Esophagus muscularis mucosa (tissue), 4 donors: ENCODE results near the gene SAP25. TPM values are rescaled to one million over a fixed set of nuclear protein-coding genes. Genes with fewer than 3 reads are reported as not detected.
"Not testable (repeated sequence)": the region's sequence is repeated elsewhere in the genome, so short reads cannot be mapped to it uniquely, and the experiment has no call there.

Experiments
- DNase-seq: peaks from one replicate; pipeline ENCODE4 v3.0.0-alpha.2; 2017; ENCODE audit errors: extremely low spot score
- H3K27ac ChIP-seq, 4 donors: fragments of 200-600 bp; sonication (generic); replicated peaks in 1 of 4; 1 replicate in 3 of 4; 2 replicates in 1 of 4; pipeline ENCODE4 v1.5.1; 2016 to 2019; ENCODE audit warnings: mild to moderate bottlenecking in 1 of 4
- H3K27me3 ChIP-seq, 4 donors: fragments of 200-600 bp; sonication (generic); one replicate each; pipeline versions ENCODE4 v1.5.1 to v1.6.0; 2016 to 2019
- H3K36me3 ChIP-seq, 4 donors: fragments of 200-600 bp; sonication (generic); one replicate each; pipeline ENCODE4 v1.5.1; 2016 to 2019
- H3K4me1 ChIP-seq, 4 donors: fragments of 200-600 bp; sonication (generic); one replicate each; pipeline ENCODE4 v1.5.1; 2016 to 2019
- H3K4me3 ChIP-seq, 4 donors: fragments of 200-600 bp; sonication (generic); 1 replicate in 2 of 4; 2 replicates in 2 of 4; pipeline ENCODE4 v1.5.1; 2016 to 2019; ENCODE audit warnings: mild to moderate bottlenecking in 4 of 4, moderate library complexity in 1 of 4
- H3K9me3 ChIP-seq, 4 donors: fragments of 200-600 bp; sonication (generic); 1 replicate in 3 of 4; 2 replicates in 1 of 4; pipeline ENCODE4 v1.5.1; 2016 to 2019
- CTCF ChIP-seq, 3 experiments: fragments of 200-600 bp in 2 of 3; fragments of 450-650 bp in 1 of 3; sonication (generic) in 2 of 3; IDR thresholded peaks; one replicate each; pipeline ENCODE4 v1.5.1; 2017 to 2019; ENCODE audit warnings: antibody characterized with exemption in 3 of 3, mild to moderate bottlenecking in 2 of 3, moderate library complexity in 1 of 3
- EP300 ChIP-seq: sonication (generic); formaldehyde crosslinking; IDR thresholded peaks from one replicate; pipeline ENCODE4 v1.6.1; 2017; ENCODE audit warnings: antibody characterized with exemption
- POLR2A ChIP-seq: fragments of 450-650 bp; IDR thresholded peaks from one replicate; pipeline ENCODE4 v1.6.1; 2017; ENCODE audit warnings: antibody characterized with exemption, moderate library complexity, mild to moderate bottlenecking, low read depth
- POLR2AphosphoS5 ChIP-seq, 2 donors: sonication (generic); formaldehyde crosslinking; IDR thresholded peaks; one replicate each; pipeline ENCODE4 v1.6.1; 2017; ENCODE audit warnings: antibody characterized with exemption in 2 of 2
- WGBS: methylation state at CpG from one replicate; pipeline ENCODE4 v1.1.5; 2018; 5-methylcytosine and 5-hydroxymethylcytosine counted together
- intact Hi-C: fragments of 100-400 bp; cut with DNase I; formaldehyde crosslinking; loops from one replicate; pipeline ENCODE4 v1.15.1; 2023
- total RNA-seq, 4 donors: library from RNA; depleted of rRNA; stranded (reverse); fragments of >200 nt; gene quantifications; one replicate each; pipeline versions ENCODE4 v1.1.0 to v1.2.1, GENCODE V29; 2016

Gene SAP25
- total RNA-seq, 4 donors from 2014 or later = 0.83 to 0.92 TPM; not detected in 2

- peaks cover 0 to 4% (median 2%) of the 10 kb centered on the region in 4 donors for H3K36me3 ChIP-seq
- 43% methylated on average over 5 of the region's 5 CpGs for WGBS
- peak overlapping the region in 1 of 4 donors; percentile 23 for H3K4me3 ChIP-seq
- H3K27ac ChIP-seq = peak overlapping the region; percentile 91 to 92 (median 92)
- H3K9me3 ChIP-seq = no peaks in the 10 kb centered on the region
- H3K27me3 ChIP-seq = no peaks in the 10 kb centered on the region
- peaks cover 58 to 99% (median 98%) of the 10 kb centered on the region in 4 donors for H3K4me1 ChIP-seq
- intact Hi-C loops = no loop called here
- no peak for DNase-seq
- TF ChIP-seq EP300 = no peak
- TF ChIP-seq POLR2A = no peak
- TF ChIP-seq CTCF (IDR thresholded peaks at IDR 0.05) = no peak
- no peak for TF ChIP-seq POLR2AphosphoS5 (IDR thresholded peaks at IDR 0.05)
Observed at GRCh38 chr7:100544386-100544785, 29.3 kb downstream of the SAP25 start.

- TF ChIP-seq CTCF (IDR thresholded peaks at IDR 0.05) = no peak
- no peak for TF ChIP-seq EP300
- TF ChIP-seq POLR2AphosphoS5 (IDR thresholded peaks at IDR 0.05) = no peak
- TF ChIP-seq POLR2A = no peak
- Histone ChIP-seq H3K9me3 (no peaks in the 10 kb centered on the region), H3K4me3 (no peak overlapping the region), H3K36me3 (no peaks in the 10 kb centered on the region), H3K4me1 (peaks cover 57 to 93% (median 91%) of the 10 kb centered on the region in 4 donors), H3K27ac (peak overlapping the region in 3 of 4 donors; percentile 91 to 92 (median 91)), H3K27me3 (no peaks in the 10 kb centered on the region)
- no peak for DNase-seq
- WGBS = 62% methylated on average over 1 of the region's 1 CpG
- intact Hi-C loops = no loop called here
Observed at GRCh38 chr7:100543586-100543985, 30.1 kb downstream of the SAP25 start.

GRCh38 chr7:100541309-100541708, 32.4 kb downstream of the SAP25 start:
- intact Hi-C loops, H3K4me3 ChIP-seq, H3K9me3 ChIP-seq, H3K36me3 ChIP-seq, H3K27me3 ChIP-seq, DNase-seq, H3K27ac ChIP-seq: not testable (repeated sequence)
- 83% methylated on average over 7 of the region's 7 CpGs for WGBS
- peaks cover 39 to 76% (median 74%) of the 10 kb centered on the region in 4 donors for H3K4me1 ChIP-seq

GRCh38 chr7:100540073-100540723, 33.5 kb downstream of the SAP25 start:
- H3K27ac ChIP-seq = peak overlapping the region in 1 of 4 donors; percentile 92
- WGBS = 49% methylated on average over 6 of the region's 6 CpGs
- DNase-seq = no peak
- no peak for TF ChIP-seq EP300
- no peak for TF ChIP-seq POLR2AphosphoS5 (IDR thresholded peaks at IDR 0.05)
- TF ChIP-seq CTCF (IDR thresholded peaks at IDR 0.05) = no peak
- no peak for TF ChIP-seq POLR2A
- H3K4me3 ChIP-seq = peak overlapping the region; percentile 90 to 98 (median 95)
- peaks cover 28 to 65% (median 63%) of the 10 kb centered on the region in 4 donors for H3K4me1 ChIP-seq
- intact Hi-C loops = no loop called here
- no peaks in the 10 kb centered on the region for H3K36me3 ChIP-seq
- H3K9me3 ChIP-seq = no peaks in the 10 kb centered on the region
- no peaks in the 10 kb centered on the region for H3K27me3 ChIP-seq

- no peaks in the 10 kb centered on the region for H3K9me3 ChIP-seq
- peak overlapping the region; percentile 82 to 92 (median 89) for H3K27ac ChIP-seq
- WGBS = 2% methylated on average over 27 of the region's 44 CpGs
- intact Hi-C loops = no loop called here
- no peaks in the 10 kb centered on the region for H3K27me3 ChIP-seq
- TF ChIP-seq EP300 (no peak), POLR2AphosphoS5 (IDR thresholded peaks at IDR 0.05) (no peak), CTCF (IDR thresholded peaks at IDR 0.05) (no peak), POLR2A (no peak)
- peaks cover 21 to 58% (median 56%) of the 10 kb centered on the region in 4 donors for H3K4me1 ChIP-seq
- no peak for DNase-seq
- H3K4me3 ChIP-seq = peak overlapping the region; percentile 90 to 98 (median 95)
- no peaks in the 10 kb centered on the region for H3K36me3 ChIP-seq
Observed at GRCh38 chr7:100539436-100540006, 34.2 kb downstream of the SAP25 start.
